GM23248 (cell line): ENCODE data around the gene INPP4A.

Experiments
- EZH2 ChIP-seq: fragments of 200-600 bp; sonication (generic); IDR thresholded peaks from 2 replicates; pipeline ENCODE4 v1.6.1; 2018; ENCODE audit warnings: antibody characterized with exemption, mild to moderate bottlenecking; ENCODE audit not compliant: insufficient read depth, poor library complexity, severe bottlenecking
- EZH2phosphoT487 ChIP-seq: fragments of 200-600 bp; sonication (generic); IDR thresholded peaks from 2 replicates; pipeline ENCODE4 v1.6.1; 2018; ENCODE audit warnings: antibody characterized with exemption, moderate library complexity, mild to moderate bottlenecking, low read depth; ENCODE audit not compliant: insufficient read depth

- no peak for TF ChIP-seq EZH2
- TF ChIP-seq EZH2phosphoT487: no peak
These were observed 3.9 kb downstream of the INPP4A start for GRCh38 chr2:98448441-98449145.
